ENCODE data around the gene IL2RA.

IL2RA gene

DNA sequence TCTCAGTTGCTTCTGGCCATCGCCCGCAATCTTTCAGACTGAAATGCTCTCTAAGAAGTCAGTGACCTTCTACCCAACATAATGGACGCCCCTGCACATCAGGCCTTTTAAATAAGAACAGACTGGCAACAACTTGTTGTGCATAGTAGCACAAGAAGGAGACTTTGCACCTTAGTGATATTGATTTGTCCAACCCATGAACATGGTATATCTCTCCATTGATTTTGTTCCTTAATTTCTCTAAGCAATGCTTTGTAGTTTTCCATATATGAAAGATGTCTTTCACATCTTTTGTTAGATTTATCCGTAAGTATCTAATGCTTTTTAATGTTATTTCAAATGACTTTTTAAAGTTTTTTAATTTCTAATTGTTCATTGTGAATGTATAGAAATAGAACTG, 89.1 kb downstream of the IL2RA start:
- Histone ChIP-seq H3K4me3 (ENCODE audit: low read length in 2 of 2) (no peak overlapping the region), H3K36me3 (ENCODE audit: control insufficient read depth in 2 of 2, insufficient read depth in 2 of 2, low read length in 2 of 2) (no peaks in the 10 kb centered on the region), H3K9me3 (ENCODE audit: control insufficient read depth in 2 of 2, low read length in 2 of 2) (no peaks in the 10 kb centered on the region), H3K27me3 (ENCODE audit: control insufficient read depth in 2 of 2, insufficient read depth in 2 of 2, low read length in 2 of 2) (no peaks in the 10 kb centered on the region), H3K4me1 (ENCODE audit: control insufficient read depth in 2 of 2, insufficient read depth in 2 of 2, low read length in 2 of 2) (peaks cover 29 to 30% of the 10 kb centered on the region in 2 donors), H3K9ac (ENCODE audit: low read depth in 1 of 2, low read length in 2 of 2) (no peak overlapping the region), H3K27ac (ENCODE audit: low read depth in 2 of 2, low read length in 2 of 2) (no peak overlapping the region)

DNA sequence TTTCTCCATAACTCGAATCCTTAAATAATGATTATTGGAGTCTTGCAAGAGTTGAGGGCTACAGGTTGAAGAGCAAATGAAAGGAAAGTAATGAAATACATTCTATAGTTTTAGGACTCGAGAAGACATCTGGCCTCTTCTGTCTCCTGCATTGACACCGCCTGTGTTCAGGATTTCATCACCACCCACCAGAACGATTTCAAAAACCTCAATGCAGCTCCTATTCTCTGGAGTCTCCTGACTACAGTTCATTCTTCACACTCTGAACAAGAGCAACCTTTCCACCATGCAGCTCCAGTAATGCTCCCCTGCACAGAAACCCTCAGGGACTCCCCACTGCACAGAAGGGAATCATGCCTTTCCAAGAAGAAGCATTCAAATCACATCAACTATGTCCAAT, 90.3 kb downstream of the IL2RA start:
- Histone ChIP-seq H3K9me3 (ENCODE audit: control insufficient read depth in 2 of 2, low read length in 2 of 2) (no peaks in the 10 kb centered on the region), H3K27me3 (ENCODE audit: control insufficient read depth in 2 of 2, insufficient read depth in 2 of 2, low read length in 2 of 2) (no peaks in the 10 kb centered on the region), H3K4me1 (ENCODE audit: control insufficient read depth in 2 of 2, insufficient read depth in 2 of 2, low read length in 2 of 2) (peaks cover 29 to 30% of the 10 kb centered on the region in 2 donors), H3K9ac (ENCODE audit: low read depth in 1 of 2, low read length in 2 of 2) (peak overlapping the region; percentile 32 to 37), H3K27ac (ENCODE audit: low read depth in 2 of 2, low read length in 2 of 2) (peak overlapping the region; percentile 79 to 83), H3K36me3 (ENCODE audit: control insufficient read depth in 2 of 2, insufficient read depth in 2 of 2, low read length in 2 of 2) (peaks cover 0 to 2% of the 10 kb centered on the region in 2 donors), H3K4me3 (ENCODE audit: low read length in 2 of 2) (peak overlapping the region; percentile 40 to 54)

DNA sequence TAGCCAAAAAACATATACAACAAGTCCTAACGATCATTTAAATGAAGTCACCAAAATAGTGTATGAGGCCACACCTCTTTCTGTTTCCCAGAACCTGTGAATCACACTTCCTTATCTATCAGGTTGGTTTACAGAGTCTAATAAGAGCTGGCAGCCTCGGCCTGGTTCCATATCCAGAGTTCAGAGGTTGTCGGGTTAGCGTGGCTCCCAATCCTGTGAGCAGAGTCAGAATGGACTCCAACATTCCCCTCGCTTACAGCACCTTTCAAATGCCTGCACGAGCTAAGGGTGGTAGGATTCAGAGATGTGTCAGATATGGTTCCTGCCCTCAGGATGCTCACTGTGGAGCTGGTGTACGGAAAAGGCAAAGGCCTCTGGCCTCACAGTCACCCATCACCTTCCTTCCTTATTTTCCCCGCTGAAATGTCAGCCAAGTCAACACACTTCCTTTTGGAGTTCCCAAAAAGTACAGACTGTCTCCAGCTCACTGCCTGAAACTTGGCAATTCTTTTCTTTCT, 90.8 kb downstream of the IL2RA start:
- no peaks in the 10 kb centered on the region for H3K9me3 ChIP-seq (ENCODE audit: control insufficient read depth in 2 of 2, low read length in 2 of 2)
- H3K36me3 ChIP-seq (ENCODE audit: control insufficient read depth in 2 of 2, insufficient read depth in 2 of 2, low read length in 2 of 2): peaks cover 0 to 3% of the 10 kb centered on the region in 2 donors
- peak overlapping the region; percentile 37 to 68 for H3K9ac ChIP-seq (ENCODE audit: low read depth in 1 of 2, low read length in 2 of 2)
- H3K27me3 ChIP-seq (ENCODE audit: control insufficient read depth in 2 of 2, insufficient read depth in 2 of 2, low read length in 2 of 2): no peaks in the 10 kb centered on the region
- peak overlapping the region; percentile 79 to 83 for H3K27ac ChIP-seq (ENCODE audit: low read depth in 2 of 2, low read length in 2 of 2)
- H3K4me3 ChIP-seq (ENCODE audit: low read length in 2 of 2): peak overlapping the region; percentile 40 to 54
- H3K4me1 ChIP-seq (ENCODE audit: control insufficient read depth in 2 of 2, insufficient read depth in 2 of 2, low read length in 2 of 2): peaks cover 27 to 28% of the 10 kb centered on the region in 2 donors

DNA sequence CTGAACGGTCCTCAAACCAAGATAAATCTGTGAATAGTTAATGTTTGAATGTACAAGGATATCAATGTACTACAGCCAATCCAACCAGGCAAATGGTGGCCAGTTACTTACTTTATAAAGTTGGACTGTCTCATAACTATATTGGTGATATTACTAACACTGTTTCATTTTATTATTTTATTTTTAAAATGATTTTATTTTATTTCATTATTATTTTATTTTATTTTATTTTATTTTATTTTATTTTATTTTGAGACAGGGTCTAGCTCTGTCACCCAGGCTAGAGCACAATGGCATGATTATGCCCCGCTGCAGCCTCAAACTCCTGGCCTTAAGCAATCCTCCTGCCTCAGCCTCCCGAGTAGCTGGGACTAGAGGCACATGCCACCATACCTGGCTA, 91.6 kb downstream of the IL2RA start:
- H3K9me3 ChIP-seq (ENCODE audit: control insufficient read depth in 2 of 2, low read length in 2 of 2): no peaks in the 10 kb centered on the region
- peak overlapping the region; percentile 79 to 83 for H3K27ac ChIP-seq (ENCODE audit: low read depth in 2 of 2, low read length in 2 of 2)
- peaks cover 0 to 5% of the 10 kb centered on the region in 2 donors for H3K36me3 ChIP-seq (ENCODE audit: control insufficient read depth in 2 of 2, insufficient read depth in 2 of 2, low read length in 2 of 2)
- peak overlapping the region in 1 of 2 donors; percentile 34 for H3K9ac ChIP-seq (ENCODE audit: low read depth in 1 of 2, low read length in 2 of 2)
- H3K4me3 ChIP-seq (ENCODE audit: low read length in 2 of 2): peak overlapping the region in 1 of 2 donors; percentile 40
- H3K4me1 ChIP-seq (ENCODE audit: control insufficient read depth in 2 of 2, insufficient read depth in 2 of 2, low read length in 2 of 2): peaks cover 22 to 25% of the 10 kb centered on the region in 2 donors
- H3K27me3 ChIP-seq (ENCODE audit: control insufficient read depth in 2 of 2, insufficient read depth in 2 of 2, low read length in 2 of 2): no peaks in the 10 kb centered on the region

DNA sequence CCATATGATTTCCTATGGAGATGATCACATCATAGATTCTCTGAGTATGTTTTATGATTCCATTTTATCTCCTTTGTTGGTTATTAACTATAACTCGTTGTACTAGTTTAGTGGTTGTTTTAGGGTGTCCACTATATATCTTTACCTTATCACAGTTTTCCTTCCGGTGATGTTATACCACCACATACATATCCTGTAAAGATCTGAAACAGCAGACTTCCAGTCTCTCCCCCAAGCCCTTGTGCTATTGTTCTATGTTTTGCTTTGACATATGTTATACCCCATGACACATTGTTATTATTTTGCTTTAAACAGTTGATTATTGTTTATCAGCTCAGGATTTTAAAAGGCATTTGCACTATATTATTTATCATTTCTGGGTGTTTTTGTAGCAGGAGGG, 92.1 kb downstream of the IL2RA start:
- Histone ChIP-seq H3K36me3 (ENCODE audit: control insufficient read depth in 2 of 2, insufficient read depth in 2 of 2, low read length in 2 of 2) (peaks cover 0 to 8% of the 10 kb centered on the region in 2 donors), H3K4me1 (ENCODE audit: control insufficient read depth in 2 of 2, insufficient read depth in 2 of 2, low read length in 2 of 2) (peaks cover 20 to 23% of the 10 kb centered on the region in 2 donors), H3K9me3 (ENCODE audit: control insufficient read depth in 2 of 2, low read length in 2 of 2) (no peaks in the 10 kb centered on the region), H3K27ac (ENCODE audit: low read depth in 2 of 2, low read length in 2 of 2) (no peak overlapping the region), H3K4me3 (ENCODE audit: low read length in 2 of 2) (no peak overlapping the region), H3K27me3 (ENCODE audit: control insufficient read depth in 2 of 2, insufficient read depth in 2 of 2, low read length in 2 of 2) (no peaks in the 10 kb centered on the region), H3K9ac (ENCODE audit: low read depth in 1 of 2, low read length in 2 of 2) (no peak overlapping the region)

DNA sequence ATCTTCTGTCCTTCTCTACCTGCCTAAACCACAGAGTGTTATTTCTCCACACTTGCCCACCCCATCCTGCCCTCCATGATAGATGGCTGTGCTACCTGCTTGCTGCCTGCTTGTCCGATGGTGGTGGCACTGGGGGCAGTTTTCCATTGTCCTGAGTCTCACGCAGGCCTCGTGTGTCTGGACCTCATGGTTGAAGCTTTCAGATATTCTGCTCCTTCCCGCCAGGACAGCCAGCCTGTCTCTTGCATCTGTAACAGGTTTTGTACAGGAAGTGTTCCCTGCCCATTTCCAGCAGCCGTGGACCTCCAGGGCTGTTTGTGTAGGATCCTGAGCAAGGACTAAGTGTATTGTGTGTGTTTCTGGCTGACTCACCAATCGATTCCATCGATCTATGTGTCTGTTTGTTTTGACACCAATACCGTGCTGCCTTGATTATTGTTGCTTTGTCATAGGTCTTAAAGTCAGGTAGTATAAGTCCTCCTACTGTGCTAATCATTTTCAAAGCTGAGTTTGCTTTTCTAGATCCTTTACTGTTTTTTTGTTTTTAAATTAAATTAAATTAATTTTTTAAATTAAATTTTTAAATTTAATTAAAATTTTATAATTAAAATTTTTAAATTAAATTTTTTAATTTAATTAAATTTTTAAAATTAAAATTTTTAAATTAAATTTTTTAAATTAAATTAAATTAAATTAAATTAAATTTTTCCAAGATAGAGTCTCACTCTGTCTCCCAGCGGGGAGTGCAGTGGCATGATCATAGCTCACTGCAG, 93.3 kb downstream of the IL2RA start:
- Histone ChIP-seq H3K9ac (ENCODE audit: low read depth in 1 of 2, low read length in 2 of 2) (no peak overlapping the region), H3K27me3 (ENCODE audit: control insufficient read depth in 2 of 2, insufficient read depth in 2 of 2, low read length in 2 of 2) (no peaks in the 10 kb centered on the region), H3K4me3 (ENCODE audit: low read length in 2 of 2) (no peak overlapping the region), H3K36me3 (ENCODE audit: control insufficient read depth in 2 of 2, insufficient read depth in 2 of 2, low read length in 2 of 2) (peaks cover 0 to 8% of the 10 kb centered on the region in 2 donors), H3K9me3 (ENCODE audit: control insufficient read depth in 2 of 2, low read length in 2 of 2) (no peaks in the 10 kb centered on the region), H3K27ac (ENCODE audit: low read depth in 2 of 2, low read length in 2 of 2) (no peak overlapping the region), H3K4me1 (ENCODE audit: control insufficient read depth in 2 of 2, insufficient read depth in 2 of 2, low read length in 2 of 2) (peaks cover 17 to 25% of the 10 kb centered on the region in 2 donors)

DNA sequence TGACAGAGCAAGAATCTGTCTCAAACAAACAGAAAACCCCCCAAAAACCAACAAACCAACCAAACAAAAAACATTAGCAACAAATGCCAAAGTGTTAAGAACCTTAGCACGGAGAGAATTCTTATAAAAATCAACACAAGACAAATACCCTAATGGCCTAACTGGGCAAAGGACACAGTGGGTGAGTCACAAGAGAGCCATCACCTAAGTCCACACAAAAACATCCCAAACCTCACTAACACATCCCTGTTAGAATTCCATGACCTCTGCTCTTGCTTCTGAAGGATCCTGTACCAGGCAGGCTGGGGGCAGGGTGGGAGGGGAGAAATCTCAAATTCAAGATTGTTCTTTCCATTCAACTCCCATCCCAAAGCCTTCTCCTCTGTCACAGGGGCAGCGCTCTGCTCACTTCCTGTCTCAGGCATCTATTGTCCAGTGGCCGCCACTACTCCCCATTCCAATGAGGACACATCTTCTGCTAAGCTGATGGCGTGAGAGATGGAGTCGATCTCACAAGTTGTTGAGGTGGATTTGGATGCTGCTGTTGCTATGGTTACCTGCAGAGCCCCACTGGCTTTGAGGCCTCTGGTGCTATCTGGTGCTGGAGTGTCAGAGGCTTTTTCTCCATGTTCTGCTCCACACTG, 94.0 kb downstream of the IL2RA start:
- Histone ChIP-seq H3K27me3 (ENCODE audit: control insufficient read depth in 2 of 2, insufficient read depth in 2 of 2, low read length in 2 of 2) (no peaks in the 10 kb centered on the region), H3K36me3 (ENCODE audit: control insufficient read depth in 2 of 2, insufficient read depth in 2 of 2, low read length in 2 of 2) (peaks cover under 1 to 14% of the 10 kb centered on the region in 2 donors), H3K27ac (ENCODE audit: low read depth in 2 of 2, low read length in 2 of 2) (no peak overlapping the region), H3K4me3 (ENCODE audit: low read length in 2 of 2) (no peak overlapping the region), H3K4me1 (ENCODE audit: control insufficient read depth in 2 of 2, insufficient read depth in 2 of 2, low read length in 2 of 2) (peaks cover 17 to 25% of the 10 kb centered on the region in 2 donors), H3K9ac (ENCODE audit: low read depth in 1 of 2, low read length in 2 of 2) (no peak overlapping the region), H3K9me3 (ENCODE audit: control insufficient read depth in 2 of 2, low read length in 2 of 2) (no peaks in the 10 kb centered on the region)

DNA sequence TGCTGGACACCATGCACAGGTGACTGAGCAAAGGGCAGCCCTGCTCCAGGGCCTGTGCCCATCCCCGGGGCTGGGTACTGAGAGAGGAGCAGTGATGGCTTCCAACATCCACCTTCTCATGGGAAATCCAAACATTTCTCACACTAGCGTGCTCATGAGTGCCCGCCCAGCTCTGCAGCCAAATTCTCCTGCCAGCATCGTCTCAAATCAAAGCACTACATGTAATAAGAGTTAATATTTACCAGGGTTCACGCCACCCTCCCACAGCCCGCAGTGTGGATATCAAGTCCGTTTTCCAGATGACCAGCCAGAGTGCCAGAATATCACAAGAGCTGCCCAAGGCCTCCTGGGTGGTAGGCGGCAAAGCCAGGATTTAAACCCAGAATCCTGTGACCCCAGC, 96.9 kb downstream of the IL2RA start:
- Histone ChIP-seq H3K27me3 (ENCODE audit: control insufficient read depth in 2 of 2, insufficient read depth in 2 of 2, low read length in 2 of 2) (no peaks in the 10 kb centered on the region), H3K4me3 (ENCODE audit: low read length in 2 of 2) (no peak overlapping the region), H3K27ac (ENCODE audit: low read depth in 2 of 2, low read length in 2 of 2) (no peak overlapping the region)

DNA sequence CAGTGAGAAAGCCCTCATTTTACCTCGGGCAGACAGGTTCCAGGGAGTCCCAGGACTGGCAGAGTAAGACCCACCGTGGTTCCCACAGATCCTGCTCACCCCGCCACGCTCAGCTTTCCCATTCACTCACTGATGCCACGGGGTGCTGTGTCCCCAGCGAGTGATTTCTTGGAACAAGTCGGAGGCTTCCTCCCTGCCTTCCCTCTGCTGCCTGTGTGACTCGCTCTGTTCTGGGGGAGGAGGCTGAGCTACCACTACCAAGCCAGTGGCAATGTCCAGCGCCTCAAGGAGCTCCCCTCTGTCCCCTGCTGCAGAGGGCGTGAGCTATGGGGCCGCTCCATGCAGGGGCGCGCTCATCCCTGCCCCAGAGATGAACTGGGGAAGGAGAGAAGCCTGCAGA, 97.4 kb downstream of the IL2RA start:
- H3K4me1 ChIP-seq (ENCODE audit: control insufficient read depth in 2 of 2, insufficient read depth in 2 of 2, low read length in 2 of 2): peaks cover 0 to 7% of the 10 kb centered on the region in 2 donors
- H3K27me3 ChIP-seq (ENCODE audit: control insufficient read depth in 2 of 2, insufficient read depth in 2 of 2, low read length in 2 of 2): no peaks in the 10 kb centered on the region
- no peak overlapping the region for H3K4me3 ChIP-seq (ENCODE audit: low read length in 2 of 2)
- peaks cover 26 to 41% of the 10 kb centered on the region in 2 donors for H3K36me3 ChIP-seq (ENCODE audit: control insufficient read depth in 2 of 2, insufficient read depth in 2 of 2, low read length in 2 of 2)
- no peak overlapping the region for H3K9ac ChIP-seq (ENCODE audit: low read depth in 1 of 2, low read length in 2 of 2)
- H3K27ac ChIP-seq (ENCODE audit: low read depth in 2 of 2, low read length in 2 of 2): no peak overlapping the region
- no peaks in the 10 kb centered on the region for H3K9me3 ChIP-seq (ENCODE audit: control insufficient read depth in 2 of 2, low read length in 2 of 2)

More for the DNA sequence above, 96.9 kb downstream of the IL2RA start:
- Histone ChIP-seq H3K4me1 (ENCODE audit: control insufficient read depth in 2 of 2, insufficient read depth in 2 of 2, low read length in 2 of 2) (peaks cover 0 to 9% of the 10 kb centered on the region in 2 donors), H3K9me3 (ENCODE audit: control insufficient read depth in 2 of 2, low read length in 2 of 2) (no peaks in the 10 kb centered on the region), H3K9ac (ENCODE audit: low read depth in 1 of 2, low read length in 2 of 2) (no peak overlapping the region), H3K36me3 (ENCODE audit: control insufficient read depth in 2 of 2, insufficient read depth in 2 of 2, low read length in 2 of 2) (peaks cover 21 to 35% of the 10 kb centered on the region in 2 donors)

DNA sequence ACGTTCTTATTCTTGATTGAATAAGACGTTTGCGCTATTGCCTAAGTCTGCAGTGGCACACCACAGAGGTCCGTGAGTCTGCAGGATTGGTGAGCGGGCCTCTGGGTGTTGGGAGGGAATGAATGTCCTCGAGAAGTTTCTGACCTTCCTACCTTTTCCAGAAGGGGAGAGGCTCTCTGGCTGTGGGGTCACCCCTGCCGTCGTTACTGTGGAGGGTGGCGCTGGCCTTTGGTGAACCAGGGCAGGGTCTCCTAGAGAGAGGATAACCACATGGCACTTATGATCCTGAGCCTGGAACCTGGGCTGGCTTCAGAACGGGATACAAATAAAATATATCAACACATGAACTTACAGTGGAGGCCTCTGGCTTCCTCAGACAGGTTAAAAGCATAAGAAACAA, 98.6 kb downstream of the IL2RA start:
- Histone ChIP-seq H3K9ac (ENCODE audit: low read depth in 1 of 2, low read length in 2 of 2) (no peak overlapping the region), H3K36me3 (ENCODE audit: control insufficient read depth in 2 of 2, insufficient read depth in 2 of 2, low read length in 2 of 2) (peaks cover 29 to 43% of the 10 kb centered on the region in 2 donors), H3K4me3 (ENCODE audit: low read length in 2 of 2) (no peak overlapping the region), H3K27me3 (ENCODE audit: control insufficient read depth in 2 of 2, insufficient read depth in 2 of 2, low read length in 2 of 2) (no peaks in the 10 kb centered on the region), H3K27ac (ENCODE audit: low read depth in 2 of 2, low read length in 2 of 2) (no peak overlapping the region), H3K9me3 (ENCODE audit: control insufficient read depth in 2 of 2, low read length in 2 of 2) (no peaks in the 10 kb centered on the region), H3K4me1 (ENCODE audit: control insufficient read depth in 2 of 2, insufficient read depth in 2 of 2, low read length in 2 of 2) (peaks cover 0 to 7% of the 10 kb centered on the region in 2 donors)

Data from mucosa of rectum (tissue), 2 donors.